ENCODE measurements around the gene TIMM17B.
A peak's percentile ranks its signal among the peaks of the same experiment; 100 is the strongest.

TIMM17B gene

GRCh38 chrX:48897625-48898306 lies at the start of gene TIMM17B, which contains the start of gene PQBP1:
TIMM17B (minus strand) TSS chrX:48897768; CDS start chrX:48897749, 19 bp downstream.
PQBP1 (plus strand) TSS chrX:48897930; CDS start chrX:48898510, 580 bp downstream.
- peak; percentile 67 for DNase-seq

- DNase-seq = no peak
Observed at GRCh38 chrX:48945517-48946348, 48.2 kb upstream of the TIMM17B start.

GRCh38 chrX:48942895-48943294 lies 45.3 kb upstream of the TIMM17B start:
- no peak for DNase-seq

GRCh38 chrX:48940404-48940955 lies 42.9 kb upstream of the TIMM17B start:
- DNase-seq = no peak

GRCh38 chrX:48939524-48940228 lies 42.1 kb upstream of the TIMM17B start:
- no peak for DNase-seq

DNA sequence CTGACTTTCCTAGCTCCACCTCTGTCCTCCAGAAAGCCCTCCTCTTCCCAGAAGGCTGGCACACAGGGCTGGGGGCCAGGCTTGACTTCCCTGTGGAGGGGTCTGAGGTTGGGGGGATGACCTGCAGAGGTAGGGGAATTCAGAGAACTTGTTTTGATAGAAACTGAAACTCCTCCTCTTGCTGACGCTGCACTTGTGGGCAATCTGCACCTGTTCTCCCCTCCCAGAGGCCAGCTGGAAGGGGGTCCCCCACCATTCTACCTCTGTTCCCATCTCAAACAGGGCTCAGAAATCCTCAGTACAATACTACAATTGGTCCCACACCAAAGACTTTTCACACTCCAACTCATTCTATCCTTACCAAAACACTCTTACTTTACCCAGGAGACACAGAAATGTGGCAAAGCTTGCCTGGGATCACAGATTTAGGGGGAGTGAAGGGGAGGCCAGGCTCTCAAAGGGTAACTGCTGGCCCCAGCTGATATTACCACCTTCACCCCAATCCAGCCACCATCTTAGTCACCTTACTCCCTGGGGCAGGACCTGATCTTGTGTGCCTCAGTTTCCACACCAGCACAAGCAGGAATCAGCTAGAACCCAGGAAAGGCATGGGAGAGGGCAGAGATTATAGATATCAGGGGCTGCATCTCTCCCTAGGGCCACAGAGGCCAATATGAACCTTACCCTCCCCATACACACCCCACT lies 41.3 kb upstream of the TIMM17B start:
- DNase-seq = no peak

GRCh38 chrX:48937054-48937907 lies 39.7 kb upstream of the TIMM17B start:
- no peak for DNase-seq

DNA sequence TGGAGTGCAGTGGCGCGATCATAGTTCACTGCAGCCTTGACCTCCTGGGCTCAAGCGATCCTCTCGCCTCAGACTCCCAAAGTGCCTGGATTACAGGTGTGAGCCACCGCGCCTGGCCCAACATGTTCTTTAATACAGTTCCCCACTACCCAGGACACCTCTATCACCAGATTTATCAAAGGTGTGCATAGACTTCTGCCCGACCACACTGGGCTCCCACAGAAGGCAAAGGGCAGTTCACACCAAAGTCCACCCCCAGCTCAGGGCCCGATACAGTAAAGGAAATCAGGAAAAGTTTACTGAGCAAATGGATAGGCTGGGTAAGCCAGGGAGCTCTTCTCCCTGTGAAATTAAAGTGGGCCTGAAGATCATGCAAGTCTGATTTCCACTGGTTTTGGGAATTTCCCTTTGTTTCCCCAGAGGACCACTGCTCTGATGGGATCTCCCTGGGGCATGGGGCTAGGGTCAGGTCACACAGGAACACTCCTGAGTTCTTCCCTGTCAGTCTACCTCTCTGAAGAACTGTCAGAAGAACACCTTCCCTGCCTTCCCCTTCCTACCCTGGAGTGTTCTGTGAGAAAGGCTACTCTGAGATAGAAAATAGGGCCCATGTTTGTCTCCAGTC lies 39.0 kb upstream of the TIMM17B start:
- no peak for DNase-seq

GRCh38 chrX:48935301-48935670 lies 37.7 kb upstream of the TIMM17B start:
- no peak for DNase-seq

- no peak for DNase-seq
Observed at GRCh38 chrX:48934581-48935300, 37.2 kb upstream of the TIMM17B start.

DNA sequence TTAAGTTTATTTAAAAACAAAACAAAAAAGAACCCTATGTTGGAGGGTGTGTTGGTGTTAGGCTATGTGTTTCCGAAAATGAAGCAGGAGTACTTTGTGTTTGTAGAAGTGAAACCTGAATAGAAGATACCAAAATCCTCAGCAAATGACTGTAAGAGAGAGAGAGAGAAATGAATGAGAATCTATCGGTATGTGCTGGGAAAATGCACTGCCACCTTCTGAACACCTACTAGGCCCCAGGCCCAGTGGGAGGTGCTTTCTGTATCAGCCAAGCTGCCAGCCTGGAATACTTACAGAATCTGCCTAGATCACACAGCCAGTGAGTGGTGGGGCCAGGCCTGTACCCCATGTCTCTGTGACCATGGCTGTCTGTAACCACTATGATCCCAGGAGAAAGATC lies 36.2 kb upstream of the TIMM17B start:
- DNase-seq = no peak

DNA sequence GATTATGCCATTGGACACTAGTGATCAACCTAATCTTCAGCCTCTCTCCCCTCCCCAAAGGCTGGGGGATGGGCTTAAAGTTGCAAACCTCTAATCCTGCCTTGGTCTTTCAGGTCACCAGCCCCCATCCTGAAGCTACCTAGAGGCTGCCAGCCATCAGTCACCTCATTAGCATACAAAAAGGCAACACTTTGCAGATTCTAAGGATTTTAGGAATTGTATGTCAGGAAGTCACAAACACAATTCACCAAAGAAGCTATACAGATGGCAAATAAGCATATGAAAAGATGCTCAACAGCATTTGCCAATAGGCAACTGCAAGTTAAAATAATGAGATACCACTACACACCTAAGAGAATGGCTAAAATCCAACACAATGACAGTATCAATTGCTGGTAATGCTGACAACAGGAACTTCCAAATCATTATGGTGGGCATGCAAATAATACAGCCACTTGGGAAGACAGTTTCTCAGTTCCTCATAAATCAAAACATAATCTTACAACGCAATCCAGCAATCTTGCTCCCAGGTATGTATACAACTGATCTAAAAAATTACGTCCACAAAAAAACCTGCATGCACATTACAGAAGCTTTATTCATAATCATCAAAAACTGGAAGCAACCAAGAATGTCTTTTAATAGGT lies 30.3 kb upstream of the TIMM17B start:
- DNase-seq = no peak

DNA sequence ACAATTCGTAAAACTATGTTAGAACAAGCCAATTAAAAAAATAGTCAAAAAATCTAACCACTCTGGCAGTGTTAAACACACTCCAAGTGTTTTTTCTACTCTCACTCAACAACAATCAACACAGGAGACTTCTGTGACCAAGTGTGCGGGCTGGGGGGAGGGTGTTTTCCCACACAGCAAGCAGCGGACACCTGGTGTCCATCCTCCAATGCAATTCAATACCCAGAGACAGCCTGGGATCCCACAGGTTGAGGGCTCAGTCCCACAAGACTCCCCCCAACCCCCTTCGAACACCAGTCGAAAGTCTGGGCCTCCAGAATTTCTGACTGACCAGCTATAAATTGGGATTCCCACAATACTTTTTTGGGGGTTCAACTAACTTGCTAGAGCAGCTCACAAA lies 29.6 kb upstream of the TIMM17B start:
- DNase-seq = no peak

DNA sequence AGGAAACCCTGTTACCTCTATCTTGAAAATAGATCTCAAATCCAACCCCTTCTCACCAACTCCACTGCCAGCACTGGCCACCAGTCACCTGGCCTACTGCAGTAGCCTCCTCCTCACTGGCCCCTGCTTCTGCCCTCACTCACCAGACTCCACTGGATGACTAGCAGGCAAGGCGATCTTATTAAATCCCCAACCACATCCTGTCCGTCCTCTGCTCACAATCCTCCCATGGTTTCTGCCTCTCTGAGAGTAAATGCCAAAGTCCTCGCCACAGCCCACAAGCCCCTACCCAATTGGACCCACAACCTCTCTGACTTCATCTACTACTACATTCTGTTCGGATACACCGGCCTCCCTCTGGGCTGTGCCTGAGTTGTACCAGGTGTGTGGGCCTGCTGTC lies 26.7 kb upstream of the TIMM17B start:
- no peak for DNase-seq

GRCh38 chrX:48923771-48924170 lies 26.2 kb upstream of the TIMM17B start:
- DNase-seq = no peak

DNA sequence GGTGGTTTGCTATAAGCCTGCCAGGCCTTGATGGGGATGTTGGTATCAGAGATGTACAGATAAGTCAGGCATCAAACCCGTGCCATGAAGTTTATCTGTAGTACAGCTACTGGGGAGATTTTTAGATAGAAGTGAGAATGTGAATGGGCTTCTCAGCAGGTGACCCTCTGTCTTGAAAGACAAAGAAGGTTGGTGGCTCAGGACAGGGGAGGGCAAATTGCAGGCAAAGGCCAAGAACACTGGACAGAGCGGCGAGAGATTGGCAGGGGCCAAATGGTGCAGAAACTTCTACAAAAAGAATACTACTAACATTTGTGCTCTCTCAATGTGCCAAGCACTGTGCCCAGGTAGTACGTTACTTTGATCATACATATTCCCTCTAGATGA lies 23.1 kb upstream of the TIMM17B start:
- no peak for DNase-seq

GRCh38 chrX:48919947-48920717 lies 22.6 kb upstream of the TIMM17B start:
- no peak for DNase-seq

- DNase-seq = no peak
Observed at GRCh38 chrX:48919360-48919841, 21.8 kb upstream of the TIMM17B start.

Measured in NCI-H2029 treated with DMSO at 0.1 percent for 48 hours (cell line).